ENCODE measurements around the gene PDE4D. TPM values are rescaled to one million over a fixed set of nuclear protein-coding genes. Genes with fewer than 3 reads are reported as not detected.

PDE4D gene
- total RNA-seq, 1 experiment from 2014 or later = 5.3 TPM

DNA sequence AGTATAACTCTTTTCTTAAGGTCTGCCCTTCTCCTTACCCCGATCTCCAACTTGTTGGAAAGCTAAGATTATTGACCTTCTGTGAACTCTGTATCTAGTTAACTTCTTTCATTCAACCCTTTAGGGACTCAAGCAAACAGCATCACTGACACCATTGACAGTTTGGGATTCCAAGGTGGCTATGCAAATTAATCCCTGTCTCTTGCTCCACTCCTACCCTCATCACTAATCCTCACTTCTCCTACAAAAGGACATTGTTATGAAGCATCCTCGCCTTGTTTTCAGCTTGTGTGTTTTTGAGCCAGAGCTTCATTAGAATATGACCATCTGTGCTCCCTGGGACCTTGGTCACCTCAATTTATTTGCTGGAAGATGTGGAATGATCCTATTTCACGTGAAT lies 337.9 kb downstream of the PDE4D start:
- no peak overlapping the region for H3K4me3 ChIP-seq (ENCODE audit: insufficient read depth, low read depth, low read length)
- H3K27me3 ChIP-seq (ENCODE audit: control insufficient read depth, insufficient read depth, low read length) = no peaks in the 10 kb centered on the region
- no peak for DNase-seq
- H3K36me3 ChIP-seq (replicated peaks; ENCODE audit: control insufficient read depth, insufficient read depth, low read length) = no peaks in the 10 kb centered on the region

DNA sequence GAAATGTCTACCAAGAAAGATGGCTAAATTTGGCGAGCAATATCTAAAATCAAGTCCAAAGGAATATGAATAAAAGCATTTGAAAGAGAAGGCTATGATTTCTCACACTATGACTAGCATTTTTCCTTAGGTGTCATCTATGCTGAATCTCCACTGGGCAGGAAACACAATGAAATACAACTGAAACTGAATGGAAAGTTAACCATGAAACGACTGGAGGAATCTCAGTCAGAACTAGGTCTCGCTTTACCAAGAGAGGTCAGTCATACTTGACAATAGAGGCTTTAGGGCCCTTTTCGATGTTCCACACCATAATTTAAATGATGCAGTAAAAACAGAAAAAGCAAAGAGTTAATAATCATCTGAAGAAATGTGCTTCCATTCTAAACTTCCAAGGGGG lies 339.0 kb downstream of the PDE4D start:
- Histone ChIP-seq H3K27me3 (ENCODE audit: control insufficient read depth, insufficient read depth, low read length) (no peaks in the 10 kb centered on the region), H3K36me3 (replicated peaks; ENCODE audit: control insufficient read depth, insufficient read depth, low read length) (no peaks in the 10 kb centered on the region), H3K4me3 (ENCODE audit: insufficient read depth, low read depth, low read length) (no peak overlapping the region)
- DNase-seq = no peak

DNA sequence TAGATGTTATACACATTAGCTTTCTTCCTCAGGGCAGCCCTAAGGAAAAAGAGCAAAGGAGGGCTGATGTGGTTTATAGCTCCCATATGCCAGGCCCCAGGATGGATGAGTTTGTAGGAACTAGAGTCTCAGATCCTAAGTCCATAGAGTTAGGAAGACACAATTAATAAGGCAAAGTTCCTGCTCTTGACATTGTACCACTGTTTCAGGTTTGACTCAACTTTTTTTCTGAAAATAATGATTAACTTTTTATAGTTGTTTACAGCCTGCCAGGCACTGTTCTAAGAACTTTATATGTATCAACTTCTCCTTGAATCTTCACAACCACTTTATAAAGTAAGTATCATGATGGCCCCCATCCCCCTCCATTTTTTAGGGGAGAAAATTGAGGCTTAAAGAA lies 339.5 kb downstream of the PDE4D start:
- H3K4me3 ChIP-seq (ENCODE audit: insufficient read depth, low read depth, low read length) = no peak overlapping the region
- no peaks in the 10 kb centered on the region for H3K36me3 ChIP-seq (replicated peaks; ENCODE audit: control insufficient read depth, insufficient read depth, low read length)
- no peaks in the 10 kb centered on the region for H3K27me3 ChIP-seq (ENCODE audit: control insufficient read depth, insufficient read depth, low read length)
- no peak for DNase-seq

DNA sequence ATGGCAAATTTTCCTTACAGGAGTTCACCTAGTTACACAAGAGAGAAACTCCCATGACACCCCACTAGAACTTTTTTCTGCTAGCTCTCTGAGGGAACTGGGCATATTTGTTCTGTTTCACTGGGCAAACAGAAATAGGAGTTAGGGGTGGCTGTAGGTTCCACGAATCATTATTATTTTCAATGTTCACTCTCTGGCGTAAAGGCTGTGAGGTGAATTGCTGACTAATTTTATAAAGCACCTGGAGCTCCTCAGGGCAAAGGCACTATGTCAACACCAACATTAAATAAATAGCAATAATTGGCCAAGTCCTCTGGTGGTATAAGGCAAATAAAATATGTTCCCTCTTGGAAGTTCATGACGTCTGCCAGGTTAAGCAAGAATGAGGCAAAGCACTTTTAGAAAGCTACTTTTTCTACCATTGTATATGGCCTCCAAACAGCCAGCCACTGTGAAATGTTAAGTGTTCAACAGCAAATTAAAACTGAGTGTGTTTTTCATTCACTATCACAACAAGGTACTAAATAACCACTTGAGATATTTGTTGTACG lies 344.6 kb downstream of the PDE4D start:
- Histone ChIP-seq H3K36me3 (replicated peaks; ENCODE audit: control insufficient read depth, insufficient read depth, low read length) (no peaks in the 10 kb centered on the region), H3K27me3 (ENCODE audit: control insufficient read depth, insufficient read depth, low read length) (no peaks in the 10 kb centered on the region), H3K4me3 (ENCODE audit: insufficient read depth, low read depth, low read length) (no peak overlapping the region)
- no peak for DNase-seq

DNA sequence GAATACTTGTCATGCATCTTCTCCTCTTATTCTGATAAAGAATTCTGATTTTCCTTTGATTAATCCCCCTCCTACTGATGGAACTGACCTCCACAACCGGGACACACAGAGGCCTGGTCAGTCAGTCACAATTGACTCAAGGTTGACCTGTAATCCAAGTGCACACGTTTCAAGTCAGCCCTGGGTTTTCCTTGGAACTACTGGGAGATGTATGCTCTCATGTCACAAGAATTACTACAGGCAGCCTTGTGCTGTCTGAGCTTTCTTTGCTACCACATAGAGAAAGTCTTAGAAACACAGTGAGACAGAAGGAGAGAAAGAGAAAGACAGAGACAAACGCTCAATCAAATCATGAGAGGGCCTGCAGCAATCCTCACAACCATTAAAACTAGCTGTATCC lies 345.8 kb downstream of the PDE4D start:
- Histone ChIP-seq H3K4me3 (ENCODE audit: insufficient read depth, low read depth, low read length) (no peak overlapping the region), H3K36me3 (replicated peaks; ENCODE audit: control insufficient read depth, insufficient read depth, low read length) (no peaks in the 10 kb centered on the region), H3K27me3 (ENCODE audit: control insufficient read depth, insufficient read depth, low read length) (no peaks in the 10 kb centered on the region)
- DNase-seq = no peak

DNA sequence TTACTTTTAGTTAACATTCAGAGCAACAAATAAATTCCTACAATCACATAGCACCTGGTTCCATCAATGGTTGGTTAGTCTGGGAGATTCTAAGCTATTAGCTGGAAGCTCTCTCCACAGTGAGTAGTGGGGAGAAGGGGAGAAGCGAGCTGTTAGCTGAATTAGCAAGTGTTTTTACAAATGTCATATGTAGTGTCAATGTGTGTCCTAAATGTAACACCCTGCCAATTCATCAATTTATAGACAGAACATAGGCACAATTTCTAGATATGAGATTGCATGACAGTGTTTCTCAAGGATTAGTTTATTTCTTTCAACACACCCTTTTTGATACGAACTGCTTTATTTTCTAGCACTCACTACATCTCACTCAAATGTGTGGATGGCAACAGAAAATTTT lies 349.0 kb downstream of the PDE4D start:
- Histone ChIP-seq H3K36me3 (replicated peaks; ENCODE audit: control insufficient read depth, insufficient read depth, low read length) (no peaks in the 10 kb centered on the region), H3K4me3 (ENCODE audit: insufficient read depth, low read depth, low read length) (no peak overlapping the region), H3K27me3 (ENCODE audit: control insufficient read depth, insufficient read depth, low read length) (no peaks in the 10 kb centered on the region)
- no peak for DNase-seq

DNA sequence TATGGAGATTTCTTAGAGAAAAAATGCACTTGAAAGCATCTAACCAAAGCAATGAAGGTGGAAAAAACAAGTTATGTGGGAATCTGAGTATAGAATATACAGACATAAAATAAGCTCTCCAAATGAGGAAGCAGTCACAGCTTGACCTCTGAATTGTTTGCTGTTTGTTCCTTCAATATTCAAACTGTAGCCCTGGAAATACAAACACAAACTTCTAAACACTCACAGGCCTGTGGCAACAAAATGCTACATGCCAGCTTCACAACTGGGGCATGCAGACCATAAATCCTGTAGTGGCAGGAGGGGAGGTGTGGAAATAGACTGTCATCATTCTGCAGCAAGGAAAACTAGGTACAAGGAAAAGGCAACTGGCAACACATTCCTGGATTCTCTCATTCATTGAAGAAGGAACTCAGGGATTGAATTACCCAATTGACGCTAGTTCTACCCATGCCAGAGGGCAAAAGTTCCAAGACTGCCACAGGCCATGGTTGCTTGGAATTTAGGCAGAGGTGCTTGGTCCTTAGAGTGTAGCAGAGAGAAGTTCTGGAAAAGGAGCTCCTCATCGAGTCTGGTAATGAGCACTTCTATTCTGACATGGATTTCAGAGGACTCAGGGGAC lies 349.6 kb downstream of the PDE4D start:
- no peak for DNase-seq

DNA sequence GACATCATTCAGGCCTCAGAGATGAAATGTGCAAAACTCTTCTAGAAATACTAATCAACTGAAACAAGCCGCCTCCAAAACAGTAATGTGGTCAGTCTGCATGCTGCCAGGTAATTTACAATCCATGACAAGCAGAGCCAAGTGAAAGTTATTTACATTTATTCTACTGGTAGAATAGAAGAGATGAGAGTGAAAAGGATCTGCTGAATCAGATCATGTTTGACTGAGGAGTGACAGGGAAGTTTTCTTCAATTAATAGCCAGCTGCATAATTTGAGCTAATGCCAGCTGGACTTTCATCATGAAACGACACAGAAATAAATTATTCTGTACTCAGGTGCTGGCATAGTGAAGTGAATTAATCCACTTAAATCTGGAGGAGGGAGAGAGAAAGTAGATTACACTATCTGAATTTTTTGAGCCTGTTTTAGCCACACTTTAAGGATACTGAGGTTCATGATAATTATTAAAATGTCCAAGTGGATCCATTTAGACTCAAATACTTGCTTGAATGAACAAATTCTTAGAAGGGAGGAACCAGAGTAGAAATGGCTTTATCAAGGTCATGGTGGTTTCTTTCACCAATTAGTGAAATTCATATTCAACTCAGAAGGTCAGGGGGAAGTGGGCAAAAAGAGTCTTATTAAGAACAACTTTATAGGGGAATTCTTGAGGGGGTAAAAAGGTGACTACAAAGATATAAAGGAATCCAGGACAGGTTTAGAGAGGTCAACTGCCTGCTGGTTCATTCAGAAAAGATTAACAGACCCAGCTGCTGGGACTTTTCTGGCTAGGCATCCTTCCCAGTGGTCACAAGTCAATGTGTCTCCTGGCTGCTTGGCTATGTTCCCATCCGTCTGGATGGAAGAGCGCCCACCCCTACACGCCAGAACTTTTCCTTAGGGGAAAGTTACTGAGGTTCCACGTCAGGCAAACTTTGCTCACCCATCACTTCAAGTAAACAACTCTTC lies 350.4 kb downstream of the PDE4D start:
- H3K27me3 ChIP-seq (ENCODE audit: control insufficient read depth, insufficient read depth, low read length) = no peaks in the 10 kb centered on the region
- no peak overlapping the region for H3K4me3 ChIP-seq (ENCODE audit: insufficient read depth, low read depth, low read length)
- no peaks in the 10 kb centered on the region for H3K36me3 ChIP-seq (replicated peaks; ENCODE audit: control insufficient read depth, insufficient read depth, low read length)
- no peak for DNase-seq

More for the DNA sequence above, 349.6 kb downstream of the PDE4D start:
- H3K27me3 ChIP-seq (ENCODE audit: control insufficient read depth, insufficient read depth, low read length) = no peaks in the 10 kb centered on the region
- no peak overlapping the region for H3K4me3 ChIP-seq (ENCODE audit: insufficient read depth, low read depth, low read length)
- H3K36me3 ChIP-seq (replicated peaks; ENCODE audit: control insufficient read depth, insufficient read depth, low read length) = no peaks in the 10 kb centered on the region

DNA sequence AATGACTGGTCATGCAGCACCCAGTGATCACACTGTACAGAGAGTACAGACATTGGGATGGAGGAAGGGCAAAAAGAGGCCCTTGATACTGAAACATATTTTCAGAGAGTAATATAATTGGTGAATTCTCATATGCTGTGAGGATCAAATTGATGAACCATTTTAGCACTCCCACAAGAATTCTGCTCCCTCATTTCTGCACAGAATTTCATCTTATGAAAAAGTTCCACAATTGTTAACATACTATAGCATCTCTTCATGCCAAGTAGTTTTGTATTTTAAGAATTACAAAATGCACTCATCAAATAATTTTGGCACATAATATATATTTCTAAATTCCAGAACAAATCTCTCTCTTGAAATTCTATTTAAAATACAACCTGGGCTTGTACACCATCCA lies 351.2 kb downstream of the PDE4D start:
- Histone ChIP-seq H3K36me3 (replicated peaks; ENCODE audit: control insufficient read depth, insufficient read depth, low read length) (no peaks in the 10 kb centered on the region), H3K27me3 (ENCODE audit: control insufficient read depth, insufficient read depth, low read length) (no peaks in the 10 kb centered on the region), H3K4me3 (ENCODE audit: insufficient read depth, low read depth, low read length) (no peak overlapping the region)
- no peak for DNase-seq

DNA sequence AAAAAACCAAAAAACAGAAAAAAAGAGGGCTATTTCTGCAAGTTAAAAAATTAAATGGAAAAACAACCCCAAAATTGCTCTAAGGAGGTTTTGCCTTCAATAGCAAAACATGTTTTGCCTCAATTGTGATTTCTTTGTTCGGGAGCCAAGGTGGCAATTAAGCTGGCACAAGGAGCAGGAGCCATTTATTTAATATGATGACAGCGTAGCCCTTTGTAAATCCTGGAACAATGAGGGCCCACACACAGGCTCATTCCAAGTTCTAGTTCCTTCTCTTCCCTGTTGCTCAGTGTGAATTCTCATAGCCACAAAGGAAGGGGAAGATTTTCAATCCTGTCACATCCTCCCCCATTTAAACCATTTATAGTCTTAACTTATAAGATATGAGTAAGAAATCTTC lies 353.2 kb downstream of the PDE4D start:
- Histone ChIP-seq H3K36me3 (replicated peaks; ENCODE audit: control insufficient read depth, insufficient read depth, low read length) (no peaks in the 10 kb centered on the region), H3K27me3 (ENCODE audit: control insufficient read depth, insufficient read depth, low read length) (no peaks in the 10 kb centered on the region), H3K4me3 (ENCODE audit: insufficient read depth, low read depth, low read length) (no peak overlapping the region)
- no peak for DNase-seq

DNA sequence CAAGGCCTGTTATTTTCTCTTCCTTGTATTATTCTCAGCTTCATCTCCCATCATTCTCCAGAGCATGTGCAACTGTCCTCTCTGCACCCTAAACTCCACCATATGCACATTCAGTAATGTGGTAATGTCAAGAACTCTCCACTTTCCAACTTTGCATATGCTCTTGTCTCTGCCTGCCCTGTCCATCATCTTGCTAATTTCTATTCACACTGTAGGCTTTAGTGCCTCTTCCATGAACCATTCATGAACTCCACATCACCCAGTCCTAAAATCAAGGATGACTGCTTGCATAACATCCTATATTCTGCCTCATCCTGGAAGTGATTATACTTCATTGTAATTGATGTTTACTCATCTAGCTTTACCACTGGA lies 354.8 kb downstream of the PDE4D start:
- H3K4me3 ChIP-seq (ENCODE audit: insufficient read depth, low read depth, low read length) = no peak overlapping the region
- no peaks in the 10 kb centered on the region for H3K36me3 ChIP-seq (replicated peaks; ENCODE audit: control insufficient read depth, insufficient read depth, low read length)
- H3K27me3 ChIP-seq (ENCODE audit: control insufficient read depth, insufficient read depth, low read length) = no peaks in the 10 kb centered on the region
- DNase-seq = no peak

DNA sequence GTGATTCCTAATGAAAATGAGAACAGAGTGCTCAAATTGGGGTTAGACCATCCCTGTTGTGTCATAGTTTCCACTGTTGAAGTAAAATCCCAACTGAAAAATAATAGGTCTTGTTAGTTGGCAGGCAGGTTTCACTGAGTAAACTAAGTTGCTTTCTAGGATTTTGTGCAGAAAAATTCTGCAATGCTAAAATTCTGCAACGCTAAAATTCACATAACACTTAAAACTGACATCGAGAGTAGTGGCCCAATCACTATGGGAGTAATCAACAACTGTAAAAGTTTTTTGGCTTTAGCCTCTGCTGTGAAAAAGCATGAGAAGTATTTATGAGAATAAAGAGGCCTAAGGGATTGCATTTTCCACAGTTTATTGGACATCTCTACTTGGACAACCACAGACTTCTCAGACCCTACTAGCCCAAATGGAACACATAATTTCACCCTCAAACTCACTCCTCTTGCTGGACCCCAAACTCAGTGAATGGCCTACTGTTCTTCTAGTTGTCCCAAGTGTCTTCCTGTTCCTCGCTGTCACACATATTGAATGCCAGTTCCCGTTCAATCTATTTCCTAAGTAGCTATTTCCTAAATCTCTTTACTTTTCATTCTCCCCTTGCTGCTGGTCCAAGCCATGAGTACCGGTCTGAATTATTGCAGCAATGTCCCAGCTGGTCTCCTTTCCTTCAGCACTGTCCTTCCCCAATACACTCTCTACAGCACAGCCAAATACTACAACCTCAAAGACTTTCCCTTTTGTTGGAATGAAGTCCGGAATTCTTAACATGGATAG lies 355.4 kb downstream of the PDE4D start:
- H3K27me3 ChIP-seq (ENCODE audit: control insufficient read depth, insufficient read depth, low read length) = no peaks in the 10 kb centered on the region
- H3K4me3 ChIP-seq (ENCODE audit: insufficient read depth, low read depth, low read length) = no peak overlapping the region
- no peaks in the 10 kb centered on the region for H3K36me3 ChIP-seq (replicated peaks; ENCODE audit: control insufficient read depth, insufficient read depth, low read length)
- no peak for DNase-seq

DNA sequence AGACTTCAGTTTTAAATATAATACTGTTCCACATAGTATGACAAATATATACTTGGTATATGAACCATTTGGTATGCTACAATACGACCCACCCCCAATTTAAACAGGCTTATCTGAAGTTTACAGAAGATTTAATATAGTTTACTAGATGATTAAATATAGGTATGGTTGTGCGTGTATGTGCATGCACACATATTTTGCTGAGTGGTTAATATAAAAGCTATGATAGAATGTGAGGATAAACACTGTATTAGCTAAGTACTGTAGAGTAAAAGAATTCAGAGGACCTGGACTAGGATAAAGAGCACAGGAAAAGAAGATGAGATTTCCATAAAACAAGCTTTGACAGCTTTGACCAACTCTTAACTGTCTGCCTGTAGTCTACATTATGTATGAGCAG lies 356.7 kb downstream of the PDE4D start:
- H3K27me3 ChIP-seq (ENCODE audit: control insufficient read depth, insufficient read depth, low read length) = no peaks in the 10 kb centered on the region
- no peak overlapping the region for H3K4me3 ChIP-seq (ENCODE audit: insufficient read depth, low read depth, low read length)
- H3K36me3 ChIP-seq (replicated peaks; ENCODE audit: control insufficient read depth, insufficient read depth, low read length) = no peaks in the 10 kb centered on the region
- no peak for DNase-seq

DNA sequence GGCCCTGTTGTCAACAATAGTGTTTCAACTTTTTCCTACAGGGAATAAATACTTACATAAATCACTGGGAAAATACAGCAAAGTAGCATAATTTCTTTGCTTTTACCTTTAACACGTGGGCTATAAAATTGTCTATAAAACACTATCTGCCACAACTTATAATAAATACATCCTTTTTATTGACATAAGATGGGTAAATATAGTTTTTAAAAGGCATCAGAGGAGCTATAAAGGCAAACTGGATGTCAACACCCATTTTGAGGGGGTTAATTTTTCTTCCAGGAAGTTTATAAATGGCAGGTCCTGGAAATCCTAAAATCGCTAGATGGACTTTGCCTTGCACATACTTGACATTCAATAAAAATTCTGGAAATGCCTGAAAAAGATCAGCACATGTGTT lies 358.0 kb downstream of the PDE4D start:
- Histone ChIP-seq H3K27me3 (ENCODE audit: control insufficient read depth, insufficient read depth, low read length) (no peaks in the 10 kb centered on the region), H3K4me3 (ENCODE audit: insufficient read depth, low read depth, low read length) (no peak overlapping the region), H3K36me3 (replicated peaks; ENCODE audit: control insufficient read depth, insufficient read depth, low read length) (no peaks in the 10 kb centered on the region)
- DNase-seq = no peak

Data from H7 (cell line).